H1 (cell line): ENCODE results near the gene PCNX3. TPM values are rescaled to one million over a fixed set of nuclear protein-coding genes. Genes with fewer than 3 reads are reported as not detected.

Experiments
- CTCF ChIA-PET: fragments of 300-600 bp; sonication (Branson Sonifier 250); formaldehyde crosslinking; loops from one replicate; lab custom pipeline; 2021; ENCODE audit not compliant: partially characterized antibody; lab: Charles Lee
- POLR2A ChIA-PET: fragments of 300-600 bp; sonication (Branson Sonifier 250); formaldehyde crosslinking; loops from one replicate; lab custom pipeline; 2021; ENCODE audit warnings: inconsistent platforms; ENCODE audit not compliant: partially characterized antibody; lab: Charles Lee
- DNase-seq, 2 experiments: peaks; one replicate each; pipeline versions ENCODE4 v3.0.0 to v3.0.0-alpha.2; 2010 to 2022; ENCODE audit warnings: low spot score in 2 of 2, low read depth in 1 of 2, mixed read lengths in 1 of 2
- FAIRE-seq: peaks from 2 replicates; lab custom pipeline; 2011; peaks lifted over from hg19 to GRCh38; lab: Jason Lieb, UNC
- H2AFZ ChIP-seq: 2 replicates; pipeline ENCODE4 v1.8.1; 2012; ENCODE audit warnings: low read length, inconsistent platforms
- H2AK5ac ChIP-seq: 2 replicates; pipeline ENCODE4 v1.6.1; 2013; ENCODE audit warnings: low read depth, low read length
- H2BK120ac ChIP-seq: replicated peaks from 2 replicates; pipeline ENCODE3; 2013; ENCODE audit warnings: low read depth, low read length, inconsistent platforms
- H2BK12ac ChIP-seq: 2 replicates; pipeline ENCODE4 v1.6.1; 2013; ENCODE audit warnings: low read depth, low read length
- H2BK15ac ChIP-seq: 2 replicates; pipeline ENCODE4 v1.6.1; 2013; ENCODE audit warnings: low read length
- H2BK20ac ChIP-seq: 2 replicates; pipeline ENCODE4 v1.6.1; 2013; ENCODE audit warnings: low read length
- H2BK5ac ChIP-seq: 2 replicates; pipeline ENCODE4 v1.6.1; 2013; ENCODE audit warnings: low read depth, low read length
- H3K14ac ChIP-seq: 2 replicates; pipeline ENCODE4 v1.6.1; 2013; ENCODE audit warnings: inconsistent platforms; ENCODE audit not compliant: insufficient read length
- H3K18ac ChIP-seq: 2 replicates; pipeline ENCODE4 v1.6.1; 2013; ENCODE audit warnings: low read length; ENCODE audit errors: extremely low read depth
- H3K23ac ChIP-seq: 2 replicates; pipeline ENCODE4 v1.6.1; 2013; ENCODE audit warnings: inconsistent platforms; ENCODE audit not compliant: insufficient read length
- H3K23me2 ChIP-seq: 2 replicates; pipeline ENCODE4 v1.6.1; 2013; ENCODE audit warnings: low read depth, low read length
- H3K27ac ChIP-seq: 2 replicates; pipeline ENCODE4 v1.6.1; 2011; ENCODE audit warnings: low read depth, low read length, inconsistent platforms
- H3K27me3 ChIP-seq, 4 experiments: replicated peaks in 1 of 4; 1 replicate in 1 of 4; 2 replicates in 3 of 4; pipeline versions ENCODE4 v1.6.1 to v1.8.1; 2011 to 2013; ENCODE audit warnings: low read length in 3 of 4, mild to moderate bottlenecking in 3 of 4, inconsistent platforms in 2 of 4, mixed read lengths in 2 of 4, moderate library complexity in 1 of 4; ENCODE audit not compliant: control insufficient read depth in 3 of 4, insufficient read depth in 3 of 4; ENCODE audit errors: extremely low read depth in 1 of 4
- H3K36me3 ChIP-seq, 4 experiments: 2 replicates each; pipeline versions ENCODE4 v1.6.1 to v1.8.1; 2011 to 2013; ENCODE audit warnings: mild to moderate bottlenecking in 4 of 4, low read length in 3 of 4, moderate library complexity in 2 of 4, control low read depth in 1 of 4, inconsistent platforms in 1 of 4; ENCODE audit not compliant: insufficient read depth in 4 of 4, control insufficient read depth in 2 of 4
- H3K4ac ChIP-seq: replicated peaks from 2 replicates; pipeline ENCODE3; 2013; ENCODE audit warnings: low read length, low read depth, mixed read lengths, inconsistent platforms; ENCODE audit not compliant: insufficient read length
- H3K4me1 ChIP-seq, 4 experiments: replicated peaks in 1 of 4; 1 replicate in 1 of 4; 2 replicates in 3 of 4; pipeline versions ENCODE4 v1.6.1 to v1.8.1; 2011 to 2013; ENCODE audit warnings: low read length in 3 of 4, inconsistent platforms in 2 of 4, mixed read lengths in 1 of 4; ENCODE audit not compliant: insufficient read depth in 4 of 4, control insufficient read depth in 3 of 4
- H3K4me2 ChIP-seq, 2 experiments: 2 replicates each; pipeline versions ENCODE4 v1.6.1 to v1.8.1; 2011 to 2013; ENCODE audit warnings: low read depth in 2 of 2, low read length in 2 of 2, control low read depth in 1 of 2, inconsistent platforms in 1 of 2, mild to moderate bottlenecking in 1 of 2; ENCODE audit not compliant: insufficient read depth in 1 of 2
- H3K4me3 ChIP-seq, 4 experiments: fragments of 200-600, 300-600 bp in 1 of 4; sonication (generic), shearing (Covaris generic), sonication (Bioruptor Twin) in 1 of 4; 2 replicates each; pipeline versions ENCODE4 v1.5.1 to v1.8.1; 2011 to 2016; ENCODE audit warnings: low read length in 4 of 4, low read depth in 3 of 4, control low read depth in 2 of 4, inconsistent platforms in 2 of 4, mild to moderate bottlenecking in 2 of 4, mixed read lengths in 1 of 4, moderate library complexity in 1 of 4; ENCODE audit not compliant: insufficient read depth in 2 of 4; ENCODE audit errors: extremely low read depth in 1 of 4
- H3K56ac ChIP-seq: replicated peaks from 2 replicates; pipeline ENCODE3; 2013; ENCODE audit warnings: low read depth, mild to moderate bottlenecking, mixed read lengths, low read length, inconsistent platforms; ENCODE audit not compliant: insufficient read length
- H3K79me1 ChIP-seq: 2 replicates; pipeline ENCODE4 v1.6.1; 2013; ENCODE audit warnings: low read depth, low read length, control low read depth
- H3K79me2 ChIP-seq, 2 experiments: 2 replicates each; pipeline versions ENCODE4 v1.6.1 to v1.8.1; 2012 to 2013; ENCODE audit warnings: low read length in 2 of 2, mild to moderate bottlenecking in 2 of 2, inconsistent platforms in 1 of 2; ENCODE audit not compliant: insufficient read depth in 2 of 2, control insufficient read depth in 1 of 2
- H3K9ac ChIP-seq, 4 experiments: replicated peaks in 1 of 4; 1 replicate in 1 of 4; 2 replicates in 3 of 4; pipeline versions ENCODE4 v1.6.1 to v1.8.1; 2011 to 2013; ENCODE audit warnings: low read depth in 3 of 4, low read length in 3 of 4, control low read depth in 2 of 4, mild to moderate bottlenecking in 2 of 4, moderate library complexity in 2 of 4, inconsistent platforms in 1 of 4; ENCODE audit errors: extremely low read depth in 1 of 4
- H3K9me3 ChIP-seq, 2 experiments: 2 replicates each; pipeline versions ENCODE4 v1.6.1 to v1.8.1; 2012 to 2013; ENCODE audit warnings: mild to moderate bottlenecking in 2 of 2, moderate library complexity in 2 of 2, control low read depth in 1 of 2, inconsistent platforms in 1 of 2, low read depth in 1 of 2, low read length in 1 of 2, mixed read lengths in 1 of 2; ENCODE audit not compliant: insufficient read depth in 2 of 2
- H4K20me1 ChIP-seq, 2 experiments: replicated peaks in 1 of 2; 2 replicates each; pipeline versions ENCODE3 to v1.8.1; 2011 to 2013; ENCODE audit warnings: inconsistent platforms in 2 of 2, low read length in 2 of 2, mild to moderate bottlenecking in 1 of 2; ENCODE audit not compliant: insufficient read depth in 2 of 2, control insufficient read depth in 1 of 2
- H4K5ac ChIP-seq: 2 replicates; pipeline ENCODE4 v1.6.1; 2013; ENCODE audit warnings: low read length, low read depth, mixed read lengths, inconsistent platforms; ENCODE audit not compliant: insufficient read length
- H4K8ac ChIP-seq: 2 replicates; pipeline ENCODE4 v1.8.0; 2013; ENCODE audit warnings: mild to moderate bottlenecking, moderate library complexity, low read length, inconsistent platforms; ENCODE audit not compliant: insufficient read depth; ENCODE audit errors: extremely low read depth
- H4K91ac ChIP-seq: replicated peaks from 2 replicates; pipeline ENCODE3; 2013; ENCODE audit warnings: low read length, mixed read lengths, inconsistent platforms; ENCODE audit not compliant: insufficient read length
- CBX8 ChIP-seq: fragments of 300-800, 300-1000 bp; sonication (generic); IDR thresholded peaks from 2 replicates; pipeline ENCODE4 v1.7.1; 2016; ENCODE audit warnings: low read depth, low read length, borderline replicate concordance
- CTCF ChIP-seq, 3 experiments: IDR thresholded peaks; 1 replicate in 2 of 3; 2 replicates in 1 of 3; pipeline versions ENCODE4 v1.5.1 to v1.6.1; 2011; ENCODE audit warnings: low read length in 3 of 3, mild to moderate bottlenecking in 3 of 3, inconsistent platforms in 2 of 3, low read depth in 1 of 3, moderate library complexity in 1 of 3; ENCODE audit not compliant: insufficient read depth in 1 of 3; ENCODE audit errors: control extremely low read depth in 1 of 3
- EGR1 ChIP-seq: IDR thresholded peaks from 2 replicates; pipeline ENCODE4 v1.6.1; 2011; ENCODE audit warnings: low read depth, low read length, borderline replicate concordance
- HDAC2 ChIP-seq, 2 experiments: fragments of 300-600 bp in 1 of 2; sonication (generic) in 1 of 2; IDR thresholded peaks; 2 replicates each; pipeline ENCODE4 v1.6.1; 2011 to 2012; ENCODE audit warnings: low read depth in 2 of 2, low read length in 2 of 2, mild to moderate bottlenecking in 2 of 2, moderate library complexity in 2 of 2, borderline replicate concordance in 1 of 2, inconsistent platforms in 1 of 2
- HDAC6 ChIP-seq: IDR thresholded peaks from one replicate; pipeline ENCODE4 v1.7.1; 2012; ENCODE audit warnings: low read depth, mild to moderate bottlenecking, inconsistent platforms, low read length, moderate library complexity
- KDM5A ChIP-seq: fragments of 200-600 bp; IDR thresholded peaks from 2 replicates; pipeline ENCODE4 v1.7.1; 2012; ENCODE audit warnings: mild to moderate bottlenecking, low read length, inconsistent platforms, mixed read lengths
- SIN3A ChIP-seq, 2 experiments: IDR thresholded peaks in 1 of 2; conservative IDR thresholded peaks in 1 of 2; 2 replicates each; pipeline ENCODE4 v1.6.1; 2011 to 2012; ENCODE audit warnings: low read length in 2 of 2, improper control_type of control experiment in 1 of 2, low read depth in 1 of 2, mild to moderate bottlenecking in 1 of 2
- SP4 ChIP-seq: IDR thresholded peaks from 2 replicates; pipeline ENCODE4 v1.6.1; 2012; ENCODE audit warnings: low read length, inconsistent platforms
- WGBS, 2 experiments: shearing (Covaris generic) in 1 of 2; methylation state at CpG; one replicate each; pipeline versions ENCODE4 v1.1.6 to v1.1.7; 2013 to 2015; ENCODE audit warnings: low lambda C conversion rate in 2 of 2, mixed read lengths in 2 of 2, inconsistent platforms in 1 of 2, low coverage in 1 of 2, missing lambda C conversion rate in 1 of 2; ENCODE audit not compliant: insufficient replicate concordance in 2 of 2, insufficient coverage in 1 of 2, insufficient read length in 1 of 2; ENCODE audit errors: extremely low coverage in 1 of 2, missing lambda C conversion rate in 1 of 2; 5-methylcytosine and 5-hydroxymethylcytosine counted together
- polyA plus RNA-seq, 7 experiments: library from polyadenylated mRNA; depleted of rRNA in 3 of 7; stranded (reverse) in 5 of 7; unstranded in 2 of 7; fragments of >200 nt in 5 of 7; fragments of 200-250 nt in 2 of 7; gene quantifications; 1 replicate in 5 of 7; 2 replicates in 1 of 7; 4 replicates in 1 of 7; pipeline versions ENCODE4 v1.2.1 to v1.2.3, GENCODE V29; 2011 to 2013; ENCODE audit warnings: missing spikeins in 2 of 7, mixed read lengths in 2 of 7
- total RNA-seq: library from RNA; stranded (reverse); fragmentation: NEBNext Ultra II Directional; extraction: Animal tissue kit (Norgen Biotek cat#: 25700); gene quantifications from 2 replicates; pipeline ENCODE4 v1.2.1, GENCODE V29; 2021

The PCNX3 gene
- total and polyA plus RNA-seq, 2 of the 8 experiments (the other 6 are each of a cell fraction or from before 2014, with no cell fraction given): 27.2 to 38.8 TPM

- Histone ChIP-seq H2BK15ac (no peak within 1 kb of the TSS), H3K27ac (no peak within 1 kb of the TSS), H2AK5ac (no peak within 1 kb of the TSS), H3K79me1 (peaks cover 2% of the 10 kb centered on the region; the same call in 1 of the 2 replicates), H3K23me2 (peaks cover 14% of the 10 kb centered on the region; the same call in 1 of the 2 replicates), H3K4ac (no peak within 1 kb of the TSS), H2BK120ac (no peak within 1 kb of the TSS), H3K56ac (no peak within 1 kb of the TSS), H3K36me3 (no peaks in the 10 kb centered on the region), H2BK5ac (no peak within 1 kb of the TSS), H3K9me3 (no peaks in the 10 kb centered on the region), H3K18ac (no peak within 1 kb of the TSS), H2BK12ac (no peak within 1 kb of the TSS), H3K23ac (no peak within 1 kb of the TSS), H2BK20ac (no peak within 1 kb of the TSS), H3K27me3 (peaks cover 8 to 32% (median 24%) of the 10 kb centered on the region in 4 experiments), H3K79me2 (peaks cover 0 to 11% of the 10 kb centered on the region in 2 experiments; a peak in 1 of 4 replicates), H3K4me2 (peak within 1 kb of the TSS; percentile 72 to 90), H3K9ac (peak within 1 kb of the TSS in 1 of 4 experiments; percentile 85; a peak in 2 of 7 replicates), H3K4me3 (peak within 1 kb of the TSS; percentile 31 to 91 (median 38)), H4K8ac (peak within 1 kb of the TSS; percentile 66), H3K4me1 (peaks cover 13 to 38% (median 22%) of the 10 kb centered on the region in 4 experiments), H4K91ac (no peak within 1 kb of the TSS), H2AFZ (no peak within 1 kb of the TSS), H3K14ac (no peak within 1 kb of the TSS), H4K5ac (peak within 1 kb of the TSS; percentile 55), H4K20me1 (peaks cover 15 to 23% of the 10 kb centered on the region in 2 experiments)
- POLR2A ChIA-PET: interaction anchor here (0.5 to 3.4 kb wide), 16 partner anchors 8 to 74 kb away, joined by 3 to 25 read pairs (median 5); partner anchors contain the start of genes LTBP3, MALAT1 and MAP3K11
- WGBS, 2 experiments: 5% methylated on average over 27 of the region's 86 CpGs; no CpG with 5 or more reads in 1 of the 2 experiments
- FAIRE-seq (no peak), DNase-seq (peak in 1 of 2 experiments; percentile 86)
- CTCF ChIA-PET: interaction anchor here (0.7 to 16.3 kb wide), 15 partner anchors 12 to 535 kb away, joined by 3 to 284 read pairs (median 4); partner anchors contain the start of genes KCNK7, LTBP3, PCNX3 and SCYL1
- TF ChIP-seq EGR1 (no peak), HDAC6 (no peak), KDM5A (0 out of 2 replicates have a peak, but pooled peaks have one; percentile 5), HDAC2 (IDR thresholded peaks at IDR 0.05; ENCODE audit: borderline replicate concordance in 1 of 2, low read depth in 2 of 2, low read length in 2 of 2) (no peak), CBX8 (no peak), SP4 (0 out of 2 replicates have a peak, but pooled peaks have one; percentile 27), SIN3A (conservative IDR thresholded peaks at IDR 0.05 in 1 of 2, IDR thresholded peaks at IDR 0.05 in 1 of 2; ENCODE audit: low read depth in 1 of 2, low read length in 2 of 2) (peak in 1 of 2 experiments; percentile 19; a peak in 1 of 4 replicates), CTCF (IDR thresholded peaks at IDR 0.05; ENCODE audit: control extremely low read depth in 1 of 3, insufficient read depth in 1 of 3, low read depth in 1 of 3, low read length in 3 of 3) (no peak)
These were observed 43.1 kb upstream of the PCNX3 start, which contains the start of gene FAM89B for GRCh38 chr11:65572356-65573051. Gene FAM89B, plus strand, starts transcription at chr11:65572538. Its CDS starts 132 bp downstream, at chr11:65572670.
